ENCODE measurements around the gene CHADL.

CHADL gene

GRCh38 chr22:41240377-41241132, at the start of gene CHADL:
TSS of gene CHADL (minus strand) at chr22:41240931. CDS start at chr22:41240881, 50 bp downstream.
- H3K4me1 ChIP-seq (ENCODE audit: insufficient read depth, low read length) = peaks cover 3% of the 10 kb centered on the region; the same call in 1 of the 2 replicates
- H3K9ac ChIP-seq (ENCODE audit: low read depth, low read length) = no peak within 1 kb of the TSS; the same call in 1 of the 2 replicates
- no peaks in the 10 kb centered on the region for H3K9me3 ChIP-seq (ENCODE audit: control insufficient read depth, insufficient read depth, low read length)
- H3K36me3 ChIP-seq (ENCODE audit: insufficient read depth, low read length) = no peaks in the 10 kb centered on the region; the same call in 1 of the 2 replicates

GRCh38 chr22:41289671-41290070, 48.9 kb upstream of the CHADL start:
- Histone ChIP-seq H3K36me3 (ENCODE audit: insufficient read depth, low read length) (peaks cover under 1% of the 10 kb centered on the region; the same call in 1 of the 2 replicates), H3K4me1 (ENCODE audit: insufficient read depth, low read length) (peaks cover 24% of the 10 kb centered on the region), H3K9ac (ENCODE audit: low read depth, low read length) (no peak overlapping the region), H3K9me3 (ENCODE audit: control insufficient read depth, insufficient read depth, low read length) (0 out of 2 replicates have a peak, but pooled peaks cover 2% of the 10 kb centered on the region)

DNA sequence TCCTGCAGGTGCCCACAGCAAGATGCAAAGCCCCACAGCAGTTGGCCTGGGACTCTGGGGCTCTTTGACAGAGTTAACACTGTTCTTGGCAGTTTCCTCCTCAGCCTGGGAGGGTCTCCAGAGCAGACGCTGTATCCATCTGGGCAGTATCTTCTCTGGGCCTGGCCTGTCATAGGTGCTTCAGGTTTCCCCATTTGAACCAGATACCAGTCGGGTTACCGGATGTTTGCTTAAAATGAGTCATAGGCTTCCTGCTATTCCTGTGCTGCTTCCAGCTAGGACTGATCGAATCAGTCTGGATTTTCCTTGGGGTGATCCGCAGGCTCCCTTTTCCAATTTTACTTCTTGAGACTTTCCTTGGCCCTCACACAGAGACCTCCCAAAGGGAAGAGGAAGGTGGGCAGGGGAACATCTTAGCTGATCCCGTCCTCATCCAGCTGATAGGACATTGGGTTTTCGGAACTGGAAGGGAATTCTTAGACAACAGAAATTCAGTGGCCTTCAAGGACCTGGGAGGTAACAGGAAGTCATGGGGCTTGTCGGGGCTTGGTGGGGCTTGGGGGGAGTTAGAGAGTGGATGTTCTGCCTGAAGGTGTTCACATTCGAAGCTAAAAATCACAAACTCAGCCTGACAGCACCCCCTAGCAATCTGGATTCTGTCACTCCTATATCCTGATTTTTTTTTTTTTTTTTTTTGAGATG, 47.7 kb upstream of the CHADL start:
- Histone ChIP-seq H3K9ac (ENCODE audit: low read depth, low read length) (peak overlapping the region; percentile 50), H3K4me1 (ENCODE audit: insufficient read depth, low read length) (peaks cover 25% of the 10 kb centered on the region), H3K9me3 (ENCODE audit: control insufficient read depth, insufficient read depth, low read length) (0 out of 2 replicates have a peak, but pooled peaks cover 2% of the 10 kb centered on the region), H3K36me3 (ENCODE audit: insufficient read depth, low read length) (peaks cover 10% of the 10 kb centered on the region)

DNA sequence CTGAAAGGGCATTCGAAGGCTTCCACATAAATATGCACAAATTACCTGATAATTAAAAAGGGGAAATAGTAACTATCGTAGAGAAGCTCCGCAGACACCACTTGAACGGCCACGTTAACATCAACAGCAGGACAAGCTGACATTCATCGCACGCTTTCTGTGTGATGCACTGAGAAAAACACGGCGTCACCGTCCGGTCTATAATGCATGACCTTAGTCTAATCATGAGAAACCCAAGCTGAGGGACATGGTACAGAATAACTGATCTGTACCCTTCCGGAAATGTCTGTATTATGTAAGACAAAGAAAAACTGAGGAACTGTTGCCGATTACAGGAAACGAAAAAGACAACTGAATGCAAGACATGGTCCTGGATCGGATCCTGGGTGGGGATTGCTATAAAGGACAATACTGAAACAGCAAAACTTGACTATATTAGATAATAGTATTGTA, 45.9 kb upstream of the CHADL start:
- peak overlapping the region; percentile 67; the same call in 1 of the 2 replicates for H3K9ac ChIP-seq (ENCODE audit: low read depth, low read length)

DNA sequence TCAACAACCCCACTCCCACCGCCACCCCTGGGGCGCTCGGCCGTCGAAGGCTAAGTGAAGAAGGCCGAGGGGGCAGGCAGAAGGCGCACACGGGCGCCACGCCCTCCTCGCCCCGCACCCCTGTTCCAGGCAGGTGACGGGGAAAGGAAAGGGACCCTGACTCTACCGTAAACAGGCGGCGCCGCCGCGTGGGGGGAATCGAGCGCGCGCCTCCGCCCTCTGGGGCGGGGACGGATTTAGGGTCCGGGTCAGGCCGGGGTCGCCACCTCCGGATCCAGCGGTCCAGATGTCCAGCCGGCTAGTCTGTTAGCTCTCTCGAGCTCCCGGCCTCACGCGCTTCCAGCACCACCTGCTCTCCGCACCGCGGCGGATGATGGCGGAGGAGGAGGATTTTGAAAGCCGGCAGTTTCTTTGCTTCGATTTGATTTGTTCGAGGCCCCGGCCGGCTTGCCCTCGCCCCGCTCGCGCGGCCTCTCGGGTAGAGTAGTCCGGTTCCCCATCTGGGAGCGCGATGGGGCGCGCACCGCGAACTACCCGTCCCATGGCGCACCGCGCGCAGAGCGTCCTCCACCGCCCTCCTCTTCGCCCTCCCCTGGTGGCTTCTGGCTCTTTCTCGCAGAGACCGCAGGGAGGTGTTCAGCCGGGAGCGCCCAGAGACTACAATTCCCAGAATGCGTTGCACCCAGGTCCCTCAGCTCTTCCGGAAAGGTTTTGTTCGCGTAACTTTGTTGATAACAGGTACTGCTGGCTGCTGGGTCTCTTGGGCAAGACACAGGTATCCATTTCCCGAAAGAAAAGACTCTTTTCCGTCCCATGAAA, 45.3 kb upstream of the CHADL start, which contains the start of gene RANGAP1:
TSS of gene RANGAP1 (minus strand) at position 368 of the 819 bp plus-strand sequence. CDS start 5,143 bp downstream, outside the sequence.
- Histone ChIP-seq H3K9ac (ENCODE audit: low read depth, low read length) (peak within 1 kb of the TSS; percentile 81), H3K4me1 (ENCODE audit: insufficient read depth, low read length) (peaks cover 25% of the 10 kb centered on the region), H3K9me3 (ENCODE audit: control insufficient read depth, insufficient read depth, low read length) (no peaks in the 10 kb centered on the region), H3K36me3 (ENCODE audit: insufficient read depth, low read length) (peaks cover 23% of the 10 kb centered on the region)

More for the DNA sequence above, 45.9 kb upstream of the CHADL start:
- no peaks in the 10 kb centered on the region for H3K9me3 ChIP-seq (ENCODE audit: control insufficient read depth, insufficient read depth, low read length)
- H3K4me1 ChIP-seq (ENCODE audit: insufficient read depth, low read length) = peaks cover 25% of the 10 kb centered on the region
- H3K36me3 ChIP-seq (ENCODE audit: insufficient read depth, low read length) = peaks cover 16% of the 10 kb centered on the region

- Histone ChIP-seq H3K4me1 (ENCODE audit: insufficient read depth, low read length) (peaks cover 19% of the 10 kb centered on the region), H3K9ac (ENCODE audit: low read depth, low read length) (peak overlapping the region; percentile 81), H3K36me3 (ENCODE audit: insufficient read depth, low read length) (peaks cover 28% of the 10 kb centered on the region), H3K9me3 (ENCODE audit: control insufficient read depth, insufficient read depth, low read length) (no peaks in the 10 kb centered on the region)
These were observed 44.7 kb upstream of the CHADL start for GRCh38 chr22:41285441-41285819.

DNA sequence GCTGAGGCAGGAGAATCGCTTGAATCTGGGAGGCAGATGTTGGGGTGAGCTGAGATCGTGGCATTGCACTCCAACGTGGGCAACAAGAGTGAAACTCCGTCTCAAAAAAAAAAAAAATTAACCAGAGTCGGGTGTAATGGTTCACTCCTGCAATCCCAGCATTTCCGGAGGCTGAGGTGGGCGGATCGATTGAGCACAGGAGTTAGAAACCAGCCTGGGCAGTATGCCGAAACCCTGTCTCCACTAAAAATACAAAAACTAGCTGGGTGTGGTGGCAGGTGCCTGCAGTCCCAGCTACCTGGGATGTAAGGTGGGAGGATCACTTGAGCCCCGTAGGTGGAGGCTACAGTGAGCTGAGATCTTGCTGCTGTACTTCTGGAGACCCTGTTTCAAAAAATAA, 43.7 kb upstream of the CHADL start:
- peaks cover 36% of the 10 kb centered on the region for H3K36me3 ChIP-seq (ENCODE audit: insufficient read depth, low read length)
- 0 out of 2 replicates have a peak overlapping the region, but pooled peaks have one; percentile 81 for H3K9ac ChIP-seq (ENCODE audit: low read depth, low read length)
- no peaks in the 10 kb centered on the region for H3K9me3 ChIP-seq (ENCODE audit: control insufficient read depth, insufficient read depth, low read length)
- peaks cover 12% of the 10 kb centered on the region for H3K4me1 ChIP-seq (ENCODE audit: insufficient read depth, low read length)

- H3K9me3 ChIP-seq (ENCODE audit: control insufficient read depth, insufficient read depth, low read length) = no peaks in the 10 kb centered on the region; the same call in 1 of the 2 replicates
- no peak overlapping the region for H3K9ac ChIP-seq (ENCODE audit: low read depth, low read length)
- peaks cover 58% of the 10 kb centered on the region for H3K36me3 ChIP-seq (ENCODE audit: insufficient read depth, low read length)
- H3K4me1 ChIP-seq (ENCODE audit: insufficient read depth, low read length) = peaks cover 3% of the 10 kb centered on the region; the same call in 1 of the 2 replicates
These were observed 40.1 kb upstream of the CHADL start for GRCh38 chr22:41280854-41281253.

DNA sequence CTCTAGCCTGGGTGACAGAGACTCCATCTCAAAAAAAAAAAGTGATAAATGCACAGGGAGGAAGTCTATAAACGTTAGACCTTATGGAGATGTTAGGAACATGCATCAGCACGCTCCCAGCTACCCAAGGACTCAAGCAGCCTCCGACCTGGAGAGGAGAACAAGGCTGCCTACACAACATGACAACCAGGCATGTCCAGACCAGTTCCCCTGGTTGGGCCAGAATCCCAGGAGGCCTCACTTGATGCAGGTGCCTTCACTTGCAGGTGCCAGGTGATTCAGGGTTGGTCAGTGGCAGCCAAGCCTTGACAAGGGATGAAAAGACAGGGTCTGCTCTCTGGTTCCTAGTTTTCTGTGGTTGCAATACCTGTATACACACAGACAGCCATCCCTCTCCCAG, 39.3 kb upstream of the CHADL start:
- peaks cover 63% of the 10 kb centered on the region for H3K36me3 ChIP-seq (ENCODE audit: insufficient read depth, low read length)

GRCh38 chr22:41274856-41275255, 34.1 kb upstream of the CHADL start:
- no peaks in the 10 kb centered on the region; the same call in 1 of the 2 replicates for H3K9me3 ChIP-seq (ENCODE audit: control insufficient read depth, insufficient read depth, low read length)
- peaks cover 54% of the 10 kb centered on the region for H3K36me3 ChIP-seq (ENCODE audit: insufficient read depth, low read length)
- no peak overlapping the region for H3K9ac ChIP-seq (ENCODE audit: low read depth, low read length)
- no peaks in the 10 kb centered on the region for H3K4me1 ChIP-seq (ENCODE audit: insufficient read depth, low read length)

More for the DNA sequence above, 39.3 kb upstream of the CHADL start:
- H3K4me1 ChIP-seq (ENCODE audit: insufficient read depth, low read length) = peaks cover 3% of the 10 kb centered on the region; the same call in 1 of the 2 replicates
- no peak overlapping the region for H3K9ac ChIP-seq (ENCODE audit: low read depth, low read length)
- no peaks in the 10 kb centered on the region; the same call in 1 of the 2 replicates for H3K9me3 ChIP-seq (ENCODE audit: control insufficient read depth, insufficient read depth, low read length)

DNA sequence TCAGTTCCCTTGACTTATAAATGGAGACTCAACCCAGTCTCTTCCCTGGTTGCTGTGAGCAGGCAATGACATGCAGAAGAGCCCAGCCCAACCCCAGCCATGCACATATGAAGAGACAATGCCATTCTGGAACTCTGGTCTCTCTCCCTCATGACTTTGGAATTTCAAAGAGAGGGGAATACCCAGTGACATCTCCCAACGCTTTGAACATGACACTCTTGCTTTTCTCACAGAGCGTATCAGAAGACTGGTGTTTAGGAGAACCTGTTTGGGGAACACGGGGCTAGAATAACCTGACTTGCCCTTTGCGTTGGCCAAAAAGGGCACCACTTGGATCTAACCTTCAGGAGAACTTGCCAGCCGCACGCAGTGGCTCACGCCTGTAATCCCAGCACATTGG, 32.4 kb upstream of the CHADL start:
- no peak overlapping the region for H3K9ac ChIP-seq (ENCODE audit: low read depth, low read length)
- H3K9me3 ChIP-seq (ENCODE audit: control insufficient read depth, insufficient read depth, low read length) = no peaks in the 10 kb centered on the region; the same call in 1 of the 2 replicates
- H3K36me3 ChIP-seq (ENCODE audit: insufficient read depth, low read length) = peaks cover 45% of the 10 kb centered on the region
- H3K4me1 ChIP-seq (ENCODE audit: insufficient read depth, low read length) = no peaks in the 10 kb centered on the region

- peaks cover 44% of the 10 kb centered on the region for H3K36me3 ChIP-seq (ENCODE audit: insufficient read depth, low read length)
- no peaks in the 10 kb centered on the region for H3K9me3 ChIP-seq (ENCODE audit: control insufficient read depth, insufficient read depth, low read length)
- no peak overlapping the region for H3K9ac ChIP-seq (ENCODE audit: low read depth, low read length)
- H3K4me1 ChIP-seq (ENCODE audit: insufficient read depth, low read length) = no peaks in the 10 kb centered on the region
These were observed 31.1 kb upstream of the CHADL start for GRCh38 chr22:41271787-41272186.

GRCh38 chr22:41267958-41268357, 27.2 kb upstream of the CHADL start:
- peaks cover 25% of the 10 kb centered on the region for H3K36me3 ChIP-seq (ENCODE audit: insufficient read depth, low read length)
- H3K9ac ChIP-seq (ENCODE audit: low read depth, low read length) = no peak overlapping the region
- H3K9me3 ChIP-seq (ENCODE audit: control insufficient read depth, insufficient read depth, low read length) = no peaks in the 10 kb centered on the region
- no peaks in the 10 kb centered on the region for H3K4me1 ChIP-seq (ENCODE audit: insufficient read depth, low read length)

All from ES-I3 (cell line).